ENCODE results near the gene ARHGAP19.
"Not testable (repeated sequence)": the region's sequence is repeated elsewhere in the genome, so short reads cannot be mapped to it uniquely, and the experiment has no call there.

ARHGAP19 gene

DNA sequence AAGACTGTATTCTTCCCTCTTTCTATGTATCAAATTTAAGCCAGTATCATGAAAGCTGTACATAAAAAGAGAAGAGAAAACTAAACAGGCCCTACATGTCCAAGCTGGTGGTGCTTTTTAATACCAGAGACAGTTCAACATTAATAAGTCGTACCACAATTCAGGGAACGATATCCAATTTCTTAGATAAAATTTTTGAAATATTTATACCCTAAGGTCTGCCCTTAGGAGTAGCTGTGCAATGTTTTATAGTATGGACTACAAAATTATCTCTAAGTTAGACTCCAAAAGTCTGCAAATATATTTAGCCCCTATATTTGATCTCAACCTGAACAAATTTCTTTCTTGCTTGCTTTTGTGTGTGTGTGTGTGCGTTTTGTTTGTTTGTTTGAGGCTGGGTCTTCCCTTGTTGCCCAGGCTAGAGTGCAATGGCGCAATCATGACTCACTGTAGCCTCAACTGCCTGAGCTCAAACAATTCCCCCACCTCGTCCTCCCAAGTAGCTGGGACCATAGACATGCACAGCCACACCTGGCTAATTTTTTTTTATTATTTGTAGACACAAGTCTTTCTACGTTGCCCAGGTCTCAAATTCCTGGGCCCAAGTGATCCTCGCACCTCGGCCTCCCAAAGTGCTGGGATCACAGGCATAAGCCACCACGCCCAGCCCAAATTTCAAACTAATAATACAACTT lies 13.2 kb downstream of the ARHGAP19 start:
- no peak for DNase-seq

DNA sequence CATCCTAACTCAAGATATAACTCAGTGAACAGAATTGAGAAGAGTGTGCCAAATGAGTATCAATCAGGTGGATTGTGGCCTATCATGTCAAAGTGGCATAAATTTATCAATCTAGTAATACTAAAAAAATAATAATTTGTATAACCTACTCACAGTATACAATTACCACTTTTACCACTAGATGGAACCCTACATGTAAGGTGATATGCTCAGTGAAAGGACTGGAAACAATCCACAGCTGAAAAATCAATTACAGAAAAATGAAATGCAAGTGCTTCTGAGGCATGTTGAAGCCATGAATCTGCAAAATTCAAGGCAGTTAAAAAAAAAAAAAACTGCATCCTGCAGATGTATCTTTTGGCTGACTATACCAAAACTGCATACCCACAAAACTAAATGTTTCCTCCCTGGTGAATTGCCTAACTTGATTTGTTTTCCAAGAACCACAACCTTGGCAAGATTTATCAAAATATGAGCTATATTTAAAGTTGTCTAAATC lies 13.9 kb downstream of the ARHGAP19 start:
- peak; percentile 6 for DNase-seq

DNA sequence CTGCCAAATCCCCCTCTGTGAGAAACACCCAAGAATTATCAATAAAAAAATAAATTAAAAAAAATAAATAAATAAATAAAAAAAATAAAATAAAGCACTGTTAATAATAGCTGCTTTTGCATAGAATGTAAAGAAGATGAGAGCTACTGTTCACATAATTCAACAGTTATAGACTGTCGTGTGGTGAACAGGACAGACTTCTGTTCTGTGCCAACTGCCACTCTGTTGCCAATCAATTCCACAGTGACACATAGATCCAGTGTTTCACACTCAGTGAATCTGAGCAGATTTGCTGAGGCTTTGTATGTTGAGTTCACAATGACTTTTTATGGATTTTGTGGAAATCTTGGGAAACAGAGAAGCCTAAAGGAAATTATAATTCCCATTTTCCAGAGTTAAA lies 14.9 kb downstream of the ARHGAP19 start:
- DNase-seq: no peak

DNA sequence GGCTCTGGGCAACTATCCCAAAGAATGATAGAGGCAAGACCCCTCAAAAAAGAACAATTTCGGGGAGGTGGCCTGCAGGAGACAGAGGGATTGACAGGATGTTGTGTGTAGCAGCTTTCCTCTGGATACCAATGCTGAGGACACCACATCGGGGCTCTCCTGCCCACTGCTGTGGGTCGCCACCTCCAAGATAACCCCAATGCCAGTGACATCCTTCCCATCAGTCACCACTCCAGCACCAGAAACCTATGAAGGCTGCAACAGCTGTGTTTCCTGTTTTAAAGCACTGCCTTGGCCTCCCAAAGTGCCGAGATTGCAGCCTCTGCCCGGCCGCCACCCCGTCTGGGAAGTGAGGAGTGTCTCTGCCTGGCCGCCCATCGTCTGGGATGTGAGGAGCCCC lies 17.6 kb downstream of the ARHGAP19 start:
- no peak for DNase-seq

DNA sequence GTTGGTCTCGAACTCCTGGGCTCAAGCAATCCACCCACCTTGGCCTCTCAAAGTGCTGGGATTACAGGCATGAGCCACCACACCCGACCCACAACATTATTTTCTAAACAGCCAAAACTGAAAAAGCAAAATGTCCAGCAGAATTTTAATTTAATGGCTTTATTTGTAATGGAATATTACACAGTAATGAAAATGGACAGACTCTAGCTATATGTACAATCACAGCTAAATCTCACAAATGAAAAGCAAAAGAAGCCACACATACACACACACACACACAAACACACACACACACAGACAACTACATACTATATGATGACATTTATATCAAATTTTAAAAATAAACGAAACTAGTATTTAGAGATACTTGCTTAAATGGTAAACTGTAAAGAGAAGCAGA lies 18.7 kb downstream of the ARHGAP19 start:
- DNase-seq: no peak

DNA sequence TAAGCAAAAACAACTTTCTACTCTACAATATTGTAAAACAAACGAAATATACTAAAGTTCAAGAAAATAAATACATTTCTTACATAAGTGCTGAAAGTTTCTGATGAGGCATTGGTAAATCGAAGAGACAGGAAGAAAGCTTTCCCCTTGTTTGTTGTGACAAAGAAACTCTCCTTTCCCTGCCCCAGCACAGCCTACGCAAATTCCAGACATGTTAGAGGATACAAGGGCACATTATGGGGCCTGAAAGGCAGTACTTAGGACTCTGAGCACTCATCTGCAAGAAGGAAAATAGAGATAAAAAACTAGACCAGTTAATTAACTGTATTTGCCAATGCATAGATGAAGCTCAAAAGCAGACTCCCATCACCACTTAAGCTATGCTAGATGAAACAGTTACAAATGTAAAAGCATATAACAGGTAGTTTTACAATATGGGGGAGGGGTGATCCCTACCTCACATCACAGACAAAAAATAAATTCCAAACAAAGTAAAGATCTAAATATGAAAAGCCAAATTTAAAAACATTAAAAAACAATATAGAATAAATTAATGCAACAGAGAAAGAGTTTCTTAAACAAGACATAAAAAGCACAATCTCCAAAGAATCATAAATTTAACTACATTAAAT lies 21.8 kb downstream of the ARHGAP19 start:
- DNase-seq: no peak

DNA sequence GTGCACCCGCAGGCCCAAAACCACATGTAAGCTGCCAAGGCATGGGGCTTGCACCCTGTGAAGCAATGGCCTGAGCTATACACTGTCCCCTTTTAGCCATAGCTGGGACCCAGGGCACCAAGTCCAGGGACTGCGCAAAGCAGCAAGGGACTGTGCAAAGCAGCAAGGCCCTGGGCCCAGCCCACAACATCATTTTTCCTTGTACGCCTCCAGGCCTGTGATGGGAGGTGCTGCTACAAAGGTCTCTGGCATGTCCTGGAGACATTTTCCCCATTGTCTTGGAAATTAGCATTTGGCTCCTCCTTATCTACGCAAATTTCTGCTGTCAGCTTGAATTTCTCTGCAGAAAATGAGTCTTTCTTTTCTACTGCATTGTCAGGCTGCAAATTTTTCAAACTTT lies 24.8 kb downstream of the ARHGAP19 start:
- no peak for DNase-seq

DNA sequence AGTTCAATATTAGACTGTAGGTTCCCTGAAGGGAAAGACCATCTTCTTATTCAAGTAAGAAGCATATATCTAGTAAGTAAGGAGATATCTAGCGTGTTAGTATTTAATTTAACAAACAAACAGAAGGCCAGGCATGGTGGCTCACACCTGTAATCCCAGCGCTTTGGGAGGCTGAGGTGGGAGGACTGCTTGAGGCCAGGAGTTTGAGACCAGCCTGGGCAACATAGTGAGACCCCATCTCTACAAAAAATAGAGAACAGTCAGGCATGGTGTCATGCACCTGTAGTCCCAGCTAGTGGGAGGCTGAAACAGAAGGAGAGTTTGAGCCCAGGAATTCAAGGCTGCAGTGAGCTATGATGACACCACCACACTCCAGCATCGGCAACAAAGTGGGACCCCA lies 27.3 kb downstream of the ARHGAP19 start:
- not testable (repeated sequence) for DNase-seq

DNA sequence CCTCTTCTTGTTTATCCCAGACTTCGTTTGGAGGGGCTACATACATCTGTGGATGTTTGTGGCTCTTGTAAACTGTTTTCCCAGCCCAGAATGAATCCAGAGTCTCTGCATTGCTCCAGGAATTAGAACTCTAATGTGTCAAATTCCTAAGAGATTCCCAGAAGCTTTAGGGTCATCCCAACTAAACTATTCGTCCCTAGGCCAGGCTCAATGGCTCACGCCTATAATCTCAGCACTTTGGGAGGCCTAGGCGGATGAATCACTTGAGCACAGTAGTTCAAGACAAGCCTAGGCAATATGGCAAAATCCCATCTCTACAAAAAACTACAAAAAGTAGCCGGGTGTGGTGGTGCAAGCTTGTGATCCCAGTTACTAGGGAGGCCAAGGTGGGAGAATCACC lies 28.5 kb downstream of the ARHGAP19 start:
- no peak for DNase-seq

DNA sequence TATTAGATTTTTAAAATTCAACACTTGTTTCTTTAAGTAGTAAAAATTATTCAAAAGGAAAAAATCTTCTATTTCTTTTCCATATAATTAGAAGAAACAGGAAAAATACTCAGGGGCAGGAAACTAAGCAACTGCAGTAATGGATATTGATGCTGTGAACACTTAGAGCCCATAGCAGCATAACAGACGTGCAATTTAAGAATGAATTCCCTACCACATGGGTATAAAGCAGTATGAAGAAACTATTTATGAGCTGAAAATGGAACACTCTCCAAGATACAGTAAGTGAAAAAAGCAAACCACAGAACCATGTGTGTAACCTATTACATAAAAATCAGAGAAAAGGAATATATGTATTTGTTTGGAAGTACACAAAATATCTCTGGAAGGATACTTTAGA lies 30.8 kb downstream of the ARHGAP19 start:
- DNase-seq: no peak

DNA sequence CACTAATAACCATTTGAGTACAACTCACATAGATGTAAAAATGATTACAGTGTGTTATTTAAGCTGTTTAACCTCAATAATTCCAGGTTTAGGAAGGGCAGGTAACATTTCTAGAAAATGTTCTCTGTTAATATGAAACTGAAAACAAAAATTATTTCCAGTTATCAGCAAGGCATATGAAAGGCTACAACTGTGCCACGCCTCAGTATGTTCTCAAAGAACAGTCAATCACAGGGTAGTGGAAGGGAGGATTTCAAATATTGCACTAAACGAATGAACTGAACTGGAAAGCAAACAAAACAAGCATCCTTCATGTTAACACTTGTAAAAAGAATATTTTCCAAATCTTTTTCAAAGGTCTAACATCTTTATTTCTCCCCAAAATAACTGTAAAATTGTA lies 31.3 kb downstream of the ARHGAP19 start:
- no peak for DNase-seq

DNA sequence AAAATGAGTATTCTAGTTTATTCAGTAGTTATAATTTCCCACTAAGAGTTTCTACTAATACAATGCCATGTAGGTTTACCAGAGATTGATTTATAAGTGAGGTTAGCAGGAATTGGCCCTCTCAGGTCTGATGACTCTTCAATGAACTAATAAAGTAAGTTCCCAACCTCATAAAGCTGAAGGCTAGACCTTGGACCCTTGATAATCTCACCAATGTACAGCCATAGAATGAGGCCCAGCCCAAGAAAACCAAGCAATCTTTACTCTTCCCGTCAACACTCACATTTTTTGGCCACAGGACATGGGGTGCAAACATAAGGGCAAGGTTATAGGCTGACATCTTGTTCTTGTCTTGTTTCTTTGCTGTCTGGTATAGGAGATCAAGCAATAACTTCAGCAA lies 33.3 kb downstream of the ARHGAP19 start:
- DNase-seq: no peak

DNA sequence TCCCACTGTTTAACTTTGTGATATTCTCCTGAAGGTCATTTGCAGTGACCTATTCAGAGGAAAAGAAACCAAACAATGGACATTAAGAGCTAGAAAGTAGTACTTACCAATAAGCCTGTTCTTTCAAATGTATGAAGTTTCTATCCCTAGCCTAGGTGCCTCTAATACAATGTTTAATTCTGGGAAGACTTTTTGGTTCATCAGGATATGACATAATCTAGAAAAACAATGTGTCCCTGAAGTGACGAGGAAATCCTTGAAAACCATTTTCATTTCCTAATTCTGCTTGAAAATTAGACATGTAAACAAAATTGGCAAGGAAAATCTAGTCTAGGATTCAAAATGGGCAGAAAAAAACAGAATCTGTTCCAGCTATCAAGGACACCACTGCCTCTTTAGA lies 36.1 kb downstream of the ARHGAP19 start:
- no peak for DNase-seq

DNA sequence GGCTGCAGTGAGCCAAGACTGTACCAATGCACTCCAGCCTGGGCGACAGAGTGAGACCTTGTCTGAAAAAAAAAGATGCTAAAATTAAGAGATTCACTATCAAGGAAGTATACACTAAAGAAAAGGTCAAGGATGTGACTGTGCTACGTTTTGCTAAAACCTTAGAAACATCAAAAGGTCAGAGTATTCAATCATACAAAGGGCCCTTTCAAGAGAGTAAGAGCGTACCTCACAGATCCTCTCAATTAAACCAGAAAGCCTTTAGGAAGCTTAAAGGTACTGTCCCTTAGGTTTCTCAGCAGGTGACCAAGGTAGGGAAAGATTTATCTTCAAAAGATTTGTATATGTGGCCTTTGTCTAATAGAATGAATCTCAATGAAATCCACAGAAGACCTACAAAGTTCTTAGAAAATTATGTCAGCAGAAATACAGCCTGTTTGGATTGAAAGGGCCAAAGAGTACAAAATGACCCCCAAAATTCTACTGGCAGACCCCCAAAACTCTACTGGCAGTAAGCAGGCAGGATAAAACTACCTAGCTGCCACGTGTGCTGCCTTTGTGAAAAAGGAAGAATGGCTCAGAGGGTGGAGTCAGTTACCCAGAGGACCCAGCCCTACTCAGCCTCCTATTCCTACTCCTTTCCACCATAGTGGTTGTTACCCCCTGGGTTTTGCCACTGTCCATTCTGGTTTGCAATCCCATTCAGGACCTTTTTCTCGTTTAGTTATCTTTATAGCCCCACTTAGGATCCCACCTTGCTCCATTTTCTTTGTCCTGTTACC lies 36.7 kb downstream of the ARHGAP19 start:
- no peak for DNase-seq

DNA sequence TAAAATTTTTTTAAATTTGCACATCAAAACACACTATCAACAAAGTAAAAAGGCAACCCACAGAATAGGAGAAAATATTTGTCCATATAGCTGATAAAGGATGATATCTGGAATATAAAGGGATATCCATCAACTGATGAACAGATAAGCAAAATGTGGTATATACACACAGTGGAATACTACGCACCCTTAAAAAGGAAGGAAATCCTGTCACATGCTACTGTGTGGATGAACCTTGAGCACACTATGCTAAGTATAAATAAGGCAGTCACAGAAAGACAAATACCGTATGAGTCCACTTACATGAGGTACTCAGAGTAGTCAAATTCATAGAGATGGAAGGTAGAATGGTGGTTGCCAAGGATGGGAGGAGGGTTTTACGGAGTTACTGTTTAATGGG lies 37.7 kb downstream of the ARHGAP19 start:
- no peak for DNase-seq

DNA sequence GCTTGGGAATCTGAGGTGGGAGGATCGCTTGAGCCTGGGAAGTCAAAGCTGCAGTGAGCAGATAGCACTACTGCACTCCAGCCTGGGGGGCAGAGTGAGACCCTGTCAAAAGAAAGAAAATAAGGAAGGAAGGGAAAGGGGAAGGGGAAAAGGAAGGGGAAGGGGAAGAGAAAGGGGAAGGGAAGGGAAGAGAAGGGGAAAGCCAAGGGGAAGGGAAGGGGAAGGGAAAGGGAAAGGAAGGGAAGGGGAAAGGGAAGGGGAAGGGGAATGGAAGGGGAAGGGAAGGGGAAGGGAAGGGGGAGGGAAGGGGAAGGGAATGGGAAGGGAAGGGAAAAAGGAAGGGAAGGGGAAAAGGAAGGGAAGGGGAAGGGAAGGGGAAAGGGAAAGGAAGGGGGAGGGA lies 41.5 kb downstream of the ARHGAP19 start:
- no peak for DNase-seq

DNA sequence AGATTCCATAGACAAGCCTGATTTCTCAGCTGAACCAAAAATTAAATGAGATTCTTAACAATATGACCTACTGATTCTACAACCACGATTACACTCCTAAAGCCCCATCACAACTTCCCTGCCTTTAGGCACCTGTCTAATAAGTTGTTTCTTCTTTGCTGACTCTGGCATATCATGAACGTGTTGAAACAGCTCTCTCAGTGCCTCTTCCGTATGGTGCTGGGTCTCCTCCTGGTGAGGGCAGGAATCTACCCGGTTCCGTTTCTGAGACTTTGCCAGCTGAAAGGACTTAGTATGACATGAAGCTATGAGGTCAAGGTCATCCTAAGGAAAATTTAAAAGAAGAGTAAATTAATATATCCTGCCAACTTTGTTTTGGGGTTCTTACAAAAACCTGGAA lies 48.6 kb downstream of the ARHGAP19 start:
- no peak for DNase-seq

DNA sequence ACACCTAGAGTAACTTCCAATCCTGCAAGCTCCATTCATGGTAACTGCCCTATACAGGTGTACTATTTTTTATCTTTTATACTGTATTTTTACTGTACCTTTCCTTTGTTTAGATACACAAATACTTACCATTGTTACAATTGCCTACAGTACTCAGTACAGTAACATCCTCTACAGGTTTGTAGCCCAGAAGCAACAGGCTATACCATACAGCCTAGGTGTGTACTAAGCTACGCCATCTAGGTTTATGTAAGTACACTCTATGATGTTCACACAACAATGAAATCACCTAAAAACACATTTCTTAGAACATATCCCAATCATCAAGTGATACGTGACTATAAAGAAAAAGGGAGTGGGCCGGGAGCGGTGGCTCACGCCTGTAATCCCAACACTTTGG lies 53.6 kb downstream of the ARHGAP19 start:
- DNase-seq: no peak

DNA sequence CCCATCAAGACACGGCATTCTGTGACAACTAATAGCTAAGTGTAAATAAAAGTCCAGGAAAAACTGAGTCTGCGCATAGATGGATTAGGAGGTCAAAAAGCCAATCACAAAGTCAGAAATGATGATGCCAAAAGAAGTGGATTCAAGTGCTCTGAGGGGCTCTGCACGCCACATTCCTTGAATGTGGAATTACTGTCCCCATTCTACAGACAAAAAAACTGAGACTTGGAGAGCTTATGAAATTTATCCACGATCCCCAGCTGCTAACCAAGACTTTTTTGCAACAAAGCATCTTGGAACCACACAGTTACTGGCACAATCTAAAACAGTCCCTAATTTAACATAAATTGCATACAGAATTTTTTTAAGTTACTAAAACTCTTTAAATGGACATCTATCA lies 57.1 kb downstream of the ARHGAP19 start:
- no peak for DNase-seq

DNA sequence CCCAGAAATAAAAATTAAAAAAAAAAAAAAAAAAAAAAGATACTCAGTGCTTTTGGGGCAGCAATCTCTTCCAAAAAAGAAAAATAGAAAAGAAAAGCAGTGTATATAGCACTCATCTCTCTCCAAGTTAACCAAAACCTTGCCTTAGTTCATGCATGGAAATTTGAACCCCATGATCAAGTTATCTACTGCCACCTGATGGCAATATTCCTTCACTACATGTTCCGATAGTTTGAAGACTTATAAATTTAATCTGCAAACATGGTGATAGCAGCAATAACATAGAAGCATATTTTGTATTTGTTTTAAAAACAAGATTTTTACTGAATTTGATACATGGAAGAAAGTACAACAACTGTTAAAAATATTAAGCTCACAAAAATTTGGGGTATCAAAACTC lies 58.0 kb downstream of the ARHGAP19 start:
- DNase-seq: no peak

DNA sequence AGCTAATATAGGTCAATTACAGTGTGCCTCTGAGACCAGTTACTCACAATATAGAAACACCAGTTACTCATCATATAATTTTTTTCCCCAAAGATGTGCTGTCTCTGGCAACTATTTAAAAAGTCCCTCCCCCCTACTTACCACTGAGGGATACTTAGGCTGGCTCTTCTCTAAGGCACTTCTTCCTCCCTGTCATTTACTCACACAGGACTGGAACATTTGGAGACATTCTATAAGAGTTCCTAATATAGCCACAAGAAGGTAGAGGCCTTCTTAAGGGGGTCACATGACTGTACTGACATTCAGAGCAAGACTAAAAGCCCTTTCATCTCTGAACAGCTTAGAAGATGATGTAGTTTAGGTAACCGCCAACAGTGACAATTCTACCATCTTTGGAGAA lies 62.3 kb downstream of the ARHGAP19 start:
- DNase-seq: no peak

DNA sequence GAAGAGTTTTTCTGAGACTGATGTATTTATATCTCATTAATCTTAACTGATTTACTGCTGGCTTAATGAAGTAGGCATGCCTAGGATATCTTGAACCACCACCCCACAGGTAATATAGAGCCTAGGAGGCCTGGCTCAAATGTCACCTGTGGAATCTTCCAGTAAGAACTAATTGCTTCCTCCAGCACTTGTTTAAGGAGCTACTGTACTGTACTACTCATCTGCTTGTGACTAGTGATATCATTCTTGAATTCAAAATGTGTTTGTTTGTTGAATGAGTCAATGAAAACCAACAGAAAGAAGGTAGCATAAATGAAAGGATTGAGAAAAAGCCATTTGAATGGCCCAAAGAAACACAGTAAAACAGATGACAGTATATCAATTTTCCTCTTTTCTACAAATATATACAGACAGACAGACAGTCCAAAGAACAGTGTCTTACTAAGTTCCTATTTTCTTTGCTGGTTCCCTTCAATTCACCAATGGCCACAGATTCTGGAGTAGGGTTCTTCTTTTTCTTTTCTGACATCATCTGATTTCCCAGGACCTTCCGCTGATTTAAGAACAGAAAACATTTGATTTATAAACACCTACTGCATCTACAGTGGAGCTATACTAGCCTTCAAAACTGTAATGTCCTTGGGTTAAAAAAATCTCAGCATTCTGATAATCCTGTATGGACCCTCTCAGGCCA lies 63.0 kb downstream of the ARHGAP19 start:
- no peak for DNase-seq

DNA sequence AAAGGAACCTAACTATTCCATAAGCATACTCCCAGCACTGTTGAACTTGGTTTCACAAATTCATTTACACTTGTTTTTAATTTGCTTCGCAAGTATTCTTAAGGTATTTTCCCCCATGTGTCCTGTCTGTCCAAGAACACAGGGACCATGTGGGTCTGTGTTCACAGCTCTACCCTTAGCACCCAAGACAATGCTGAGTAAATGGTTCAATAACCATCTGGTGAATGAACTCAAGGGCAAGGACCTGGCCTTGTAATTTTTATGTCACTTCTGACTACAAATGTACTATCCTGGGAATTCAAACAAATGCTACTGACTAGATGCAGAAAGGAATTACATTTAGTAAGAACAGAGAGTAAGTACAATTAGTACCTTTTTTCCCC lies 63.7 kb downstream of the ARHGAP19 start:
- no peak for DNase-seq
